ENCODE results near the gene KSR2. TPM values are rescaled to one million over a fixed set of nuclear protein-coding genes. Genes with fewer than 3 reads are reported as not detected.
"Not testable (repeated sequence)": the region's sequence is repeated elsewhere in the genome, so short reads cannot be mapped to it uniquely, and the experiment has no call there.

Gene KSR2
- polyA plus RNA-seq, 3 donors: 0.80 to 1.3 (median 1.1) TPM

GRCh38 chr12:117821480-117822175 is 147.2 kb downstream of the KSR2 start:
- no peak for DNase-seq

- DNase-seq: no peak
Measured at GRCh38 chr12:117820216-117820907, 148.4 kb downstream of the KSR2 start.

DNA sequence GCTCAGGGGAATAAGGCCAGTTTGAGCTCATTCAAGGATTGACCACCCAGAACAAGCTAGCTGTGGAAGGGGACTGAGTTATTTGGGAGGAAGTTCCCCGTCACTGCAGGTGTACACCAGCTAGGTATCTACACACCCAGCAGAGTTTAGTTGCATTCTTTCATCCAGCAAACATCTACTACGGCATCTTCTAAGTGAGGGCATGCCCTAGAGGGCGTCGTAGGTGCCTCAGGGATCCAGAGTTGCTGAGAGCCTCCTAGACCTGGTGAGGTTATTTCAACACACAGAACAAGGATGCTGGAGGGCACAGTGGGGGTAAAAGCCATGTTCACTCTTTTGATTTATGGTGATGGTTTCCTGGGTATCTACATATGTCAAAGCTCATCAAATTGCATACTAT is 149.6 kb downstream of the KSR2 start:
- no peak for DNase-seq

- no peak for DNase-seq
Measured at GRCh38 chr12:117818400-117818799, 150.4 kb downstream of the KSR2 start.

DNA sequence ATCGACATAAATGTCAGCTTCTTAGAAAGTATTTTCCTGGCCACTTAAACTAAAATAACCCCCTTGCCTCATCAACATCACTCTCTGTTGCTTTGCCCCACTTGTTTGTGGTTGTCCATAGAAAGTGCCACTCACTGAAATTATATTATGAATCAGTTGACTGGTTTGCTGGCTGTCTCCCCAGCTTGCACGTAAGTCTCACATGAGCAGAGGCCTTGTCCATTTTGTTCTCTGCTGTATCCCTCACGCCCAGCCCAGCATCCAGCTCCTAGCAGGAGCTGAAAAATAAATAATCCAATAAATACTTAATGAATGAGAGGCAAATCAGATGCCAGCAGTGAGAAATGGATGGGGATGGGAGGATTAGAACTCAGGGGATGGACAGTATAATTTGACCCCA is 159.3 kb downstream of the KSR2 start:
- DNase-seq: no peak

DNA sequence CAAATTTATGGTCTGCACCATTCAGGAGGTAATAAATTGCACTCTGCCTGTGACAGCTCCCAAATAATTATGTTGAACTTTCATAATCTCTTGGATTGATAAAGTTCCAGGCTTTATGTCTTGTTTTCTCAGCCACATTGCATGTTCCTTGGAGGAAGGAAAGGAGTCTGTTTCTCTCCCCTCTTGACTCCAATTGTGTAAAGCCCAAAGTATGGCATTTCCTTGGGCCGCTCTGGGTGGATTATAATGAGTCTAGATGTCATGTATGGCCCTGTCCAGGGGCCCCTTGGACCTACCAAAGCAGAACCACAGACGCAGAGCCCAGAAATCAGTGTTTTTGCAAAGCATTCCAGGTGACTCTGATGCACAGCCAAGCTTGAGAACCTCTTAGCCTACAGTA is 160.8 kb downstream of the KSR2 start:
- no peak for DNase-seq

GRCh38 chr12:117807355-117807754 is 161.4 kb downstream of the KSR2 start:
- no peak for DNase-seq

GRCh38 chr12:117805865-117806264 is 162.9 kb downstream of the KSR2 start:
- DNase-seq: peak; percentile 4

GRCh38 chr12:117803001-117803400 is 165.8 kb downstream of the KSR2 start:
- peak; percentile 16 for DNase-seq

DNA sequence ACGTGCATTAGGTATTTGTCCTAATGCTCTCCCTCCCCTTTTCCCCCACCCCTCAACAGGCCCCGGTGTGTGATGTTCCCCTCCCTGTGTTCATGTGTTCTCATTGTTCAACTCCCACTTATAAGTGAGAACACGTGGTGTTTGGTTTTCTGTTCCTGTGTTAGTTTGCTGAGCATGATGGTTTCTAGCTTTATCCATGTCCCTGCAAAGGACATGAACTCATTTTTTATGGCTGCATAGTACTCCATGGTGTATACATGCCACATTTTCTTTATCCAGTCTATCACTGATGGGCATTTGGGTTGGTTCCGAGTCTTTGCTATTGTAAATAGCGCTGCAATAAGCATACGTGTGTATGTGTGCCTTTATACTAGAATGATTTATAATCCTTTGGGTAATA is 168.1 kb downstream of the KSR2 start:
- not testable (repeated sequence) for DNase-seq

GRCh38 chr12:117797202-117797601 is 171.6 kb downstream of the KSR2 start:
- DNase-seq: no peak

DNA sequence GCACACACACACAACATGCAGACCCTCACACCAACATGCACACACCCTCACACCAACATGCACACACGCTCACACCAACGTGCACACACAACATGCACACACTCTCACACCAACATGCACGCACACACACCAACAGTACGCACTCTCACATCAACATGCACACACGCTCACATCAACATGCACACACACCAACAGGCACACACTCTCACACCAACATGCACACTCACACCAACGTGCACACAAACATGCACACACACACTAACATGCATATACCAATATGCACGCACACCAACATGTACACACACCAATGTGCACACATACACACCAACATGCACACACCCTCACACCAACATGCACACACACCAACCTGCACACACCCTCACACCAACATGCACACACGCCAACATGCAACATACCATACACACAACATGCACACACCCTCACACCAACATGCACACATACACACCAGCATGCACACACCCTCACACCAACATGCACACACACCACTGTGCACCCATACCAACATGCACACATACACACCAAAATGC is 175.8 kb downstream of the KSR2 start:
- no peak for DNase-seq

- no peak for DNase-seq
Measured at GRCh38 chr12:117792471-117792870, 176.3 kb downstream of the KSR2 start.

- DNase-seq: no peak
Measured at GRCh38 chr12:117790948-117791347, 177.8 kb downstream of the KSR2 start.

DNA sequence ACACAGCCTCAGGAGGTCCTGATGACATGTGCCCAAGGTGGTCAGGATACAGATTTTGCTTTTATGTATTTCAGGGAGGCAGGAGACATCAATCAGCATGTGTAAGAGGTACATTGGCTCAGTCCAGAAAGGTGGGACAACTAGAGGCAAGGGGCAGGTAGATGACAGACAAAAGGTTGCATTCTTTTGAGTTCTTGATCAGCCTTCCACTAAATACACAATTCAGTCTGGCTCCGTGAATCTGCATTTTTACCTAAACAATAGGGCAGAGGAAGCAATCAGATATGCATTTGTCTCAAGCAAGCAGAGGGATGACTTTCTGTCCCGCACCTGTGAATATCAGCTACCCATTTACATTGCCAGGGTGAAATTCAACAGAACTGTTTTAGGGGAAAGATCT is 178.6 kb downstream of the KSR2 start:
- DNase-seq: no peak

DNA sequence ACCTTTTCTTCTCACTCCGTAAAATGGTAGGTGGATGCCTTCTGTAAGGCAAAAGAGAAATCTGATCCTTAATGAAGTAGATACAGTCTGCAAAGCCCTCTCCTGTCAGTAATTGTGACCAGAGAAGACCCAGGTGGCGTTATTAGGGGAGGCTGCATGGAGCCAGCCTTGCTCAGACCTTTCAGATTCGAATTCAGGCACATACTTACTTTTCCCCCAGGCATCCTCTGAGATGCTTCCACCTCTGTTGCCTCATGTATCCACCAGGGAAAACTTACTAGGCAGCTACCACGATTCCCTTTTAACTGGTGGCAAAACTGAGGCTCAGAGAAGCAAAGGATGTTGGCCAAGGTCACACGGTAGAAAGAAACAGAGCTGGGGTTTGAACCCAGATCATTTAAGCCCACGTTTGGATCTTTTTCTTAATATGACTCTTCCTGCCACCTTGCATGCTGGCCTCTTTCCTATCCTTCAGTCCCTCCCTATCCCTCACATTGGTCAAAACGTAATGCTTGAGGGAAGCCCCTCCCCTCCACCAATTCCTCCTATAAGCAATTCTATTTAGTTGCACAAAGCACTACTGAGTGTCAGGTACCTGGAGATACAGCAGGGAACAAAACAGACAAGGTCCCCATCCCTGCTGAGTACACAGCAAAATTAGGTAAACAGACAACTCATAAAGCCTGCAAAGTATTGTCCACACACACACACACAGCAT is 179.4 kb downstream of the KSR2 start:
- DNase-seq: no peak

DNA sequence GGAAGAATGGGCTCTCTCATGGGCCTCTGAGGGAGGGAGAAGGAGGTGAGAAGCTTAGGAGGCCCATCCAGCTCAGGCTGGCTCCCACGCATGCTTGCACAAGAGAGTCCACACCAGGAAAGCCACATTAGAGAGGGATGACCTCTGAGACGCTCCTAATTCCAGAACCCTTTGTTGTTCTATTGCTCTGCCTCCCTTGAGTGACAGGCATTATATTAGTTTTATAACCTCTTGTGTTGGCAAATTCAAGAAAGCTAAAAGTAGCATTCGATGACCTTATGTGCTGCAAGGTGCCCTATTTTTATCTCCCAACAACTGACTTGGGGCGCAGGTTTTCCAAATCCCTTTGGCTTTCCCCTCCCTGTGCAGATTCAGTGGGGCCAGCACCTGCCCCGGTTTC is 190.1 kb downstream of the KSR2 start:
- no peak for DNase-seq

DNA sequence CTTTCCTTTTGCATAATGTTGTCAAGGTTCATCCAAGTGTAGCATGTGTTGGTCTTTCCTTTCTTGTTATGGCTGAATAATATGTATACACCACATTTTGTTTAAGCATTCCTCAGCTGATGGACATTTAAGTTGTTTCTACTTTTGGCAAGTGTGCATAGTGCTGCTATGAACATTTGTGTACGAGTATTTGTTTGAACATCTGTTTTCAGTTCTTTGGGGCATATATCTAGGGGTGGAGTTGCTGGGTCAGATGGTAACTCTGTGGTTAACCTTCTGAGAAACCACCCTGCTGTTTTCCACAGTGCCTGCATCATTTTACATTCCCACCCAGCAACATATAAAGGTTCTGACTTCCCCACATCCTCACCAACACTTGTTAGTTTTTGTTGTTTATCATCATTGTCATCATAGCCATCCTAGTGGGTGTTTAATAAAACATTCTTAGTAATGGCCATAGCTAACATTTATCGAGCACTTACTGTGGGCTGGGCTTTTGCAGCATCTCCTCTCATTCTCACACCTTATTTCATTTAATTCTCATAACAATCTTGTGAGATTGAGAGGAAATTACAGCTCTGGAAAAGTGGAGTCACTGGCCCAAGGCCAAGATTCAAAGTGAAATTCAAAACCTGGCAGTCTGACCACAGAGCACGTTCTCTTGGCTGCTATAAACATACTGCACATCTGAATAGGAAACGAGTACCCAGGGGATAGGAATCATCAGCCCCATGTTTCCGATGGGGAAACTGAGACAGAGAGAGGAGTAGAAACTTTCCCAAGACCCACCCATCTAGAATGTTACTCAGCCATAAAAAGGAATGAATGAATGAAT is 193.6 kb downstream of the KSR2 start:
- no peak for DNase-seq

DNA sequence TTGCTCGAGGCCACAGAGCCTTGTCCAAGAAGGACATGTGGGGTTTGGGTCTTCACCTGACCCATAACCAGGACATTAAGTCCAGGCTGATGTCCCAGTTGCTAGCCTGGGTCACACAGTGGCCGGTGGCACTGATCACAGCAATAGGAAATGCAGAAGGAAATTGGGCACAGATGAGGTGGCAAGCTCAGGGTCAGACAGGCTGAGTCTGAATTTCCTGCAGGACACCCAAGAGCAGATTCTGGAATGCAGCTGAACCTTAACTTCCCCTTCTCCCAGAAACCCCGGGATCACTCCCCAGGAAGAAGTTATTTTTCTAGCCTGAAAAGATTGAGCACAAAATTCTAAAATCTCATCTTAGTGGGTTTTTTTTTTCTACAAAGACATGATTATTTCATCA is 199.9 kb downstream of the KSR2 start:
- DNase-seq: no peak

DNA sequence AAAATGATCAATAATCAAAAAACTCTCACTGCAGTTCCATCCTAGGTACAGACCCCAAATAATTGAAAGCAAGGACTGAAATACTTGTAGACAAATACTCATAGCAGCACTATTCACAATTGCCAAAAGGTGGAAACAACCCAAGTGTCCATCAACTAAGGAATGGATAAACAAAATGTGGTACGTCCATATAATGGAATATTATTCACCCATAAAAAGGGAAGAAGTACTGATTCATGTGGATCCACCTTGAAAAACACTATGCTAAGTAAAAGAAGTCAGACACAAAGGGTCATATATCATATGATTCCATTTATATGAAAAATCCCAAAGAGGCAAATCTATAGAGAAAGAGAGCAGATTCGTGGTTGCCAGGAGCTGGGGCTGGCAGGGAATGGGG is 202.8 kb downstream of the KSR2 start:
- DNase-seq: no peak

DNA sequence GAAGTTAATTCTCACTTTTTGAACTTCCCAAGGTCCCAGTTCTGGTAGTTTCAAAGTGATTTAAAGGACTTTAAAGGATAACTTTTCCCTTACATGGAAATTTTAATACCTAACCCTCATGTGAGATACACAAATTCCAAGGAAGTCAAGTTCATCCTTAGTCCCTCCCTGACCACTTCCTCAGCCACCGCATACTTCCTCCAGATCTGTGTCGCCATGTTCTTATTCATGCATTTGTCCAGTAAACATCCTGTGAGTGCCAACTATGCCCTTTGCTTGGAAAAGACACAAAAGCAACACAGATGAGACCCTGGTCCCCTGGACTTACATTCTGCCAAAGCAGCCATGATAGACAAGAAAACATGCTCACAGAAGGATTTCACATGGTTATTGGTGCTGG is 206.6 kb downstream of the KSR2 start:
- DNase-seq: no peak

DNA sequence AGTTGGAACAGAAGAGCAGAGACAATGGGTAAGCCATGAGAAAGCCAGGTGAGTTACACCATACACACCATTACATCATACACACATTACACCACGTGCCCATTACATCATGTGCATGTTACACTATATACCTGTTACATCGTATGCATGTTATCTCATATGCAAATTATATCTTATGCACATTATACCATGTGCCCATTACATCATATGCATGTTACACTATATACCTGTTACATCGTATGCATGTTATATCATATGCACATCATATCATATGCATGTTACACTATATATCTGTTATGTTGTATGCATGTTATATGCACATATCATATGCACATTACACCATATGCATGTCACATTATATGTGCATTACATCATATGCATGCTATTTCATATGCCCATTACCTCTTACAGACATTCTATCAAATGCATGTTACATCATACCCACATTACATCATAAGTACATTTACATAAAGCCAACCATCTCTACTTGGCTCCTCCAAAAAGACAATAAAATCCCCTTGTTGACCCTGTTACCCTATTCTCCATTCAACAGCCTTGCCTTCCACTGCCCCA is 207.2 kb downstream of the KSR2 start:
- DNase-seq: no peak

All from renal pelvis (tissue), 4 donors.